Gastroesophageal sphincter (tissue), 4 donors: ENCODE data around the gene ALOX12B. TPM values are rescaled to one million over a fixed set of nuclear protein-coding genes. Genes with fewer than 3 reads are reported as not detected.

Experiments used
- ATAC-seq: fragments of 150-250 bp; one replicate; pipeline ENCODE4 v1.9.1; 2016; ENCODE audit warnings: mild to moderate bottlenecking, moderate library complexity
- H3K27ac ChIP-seq, 4 donors: fragments of 200-600 bp; sonication (generic) in 3 of 4; 1 replicate in 3 of 4; 2 replicates in 1 of 4; pipeline ENCODE4 v1.5.1; 2016 to 2019
- H3K27me3 ChIP-seq: fragments of 200-600 bp; sonication (generic); one replicate; pipeline ENCODE4 v1.5.1; 2019
- H3K36me3 ChIP-seq, 2 donors: fragments of 200-600 bp; sonication (generic); one replicate each; pipeline ENCODE4 v1.5.1; 2019; ENCODE audit warnings: control low read depth in 1 of 2
- H3K4me1 ChIP-seq, 3 donors: fragments of 200-600 bp; sonication (generic); 1 replicate in 2 of 3; 2 replicates in 1 of 3; pipeline ENCODE4 v1.5.1; 2016 to 2019; ENCODE audit warnings: control low read depth in 2 of 3
- H3K4me3 ChIP-seq, 2 donors: fragments of 200-600 bp; sonication (generic); one replicate each; pipeline ENCODE4 v1.5.1; 2019; ENCODE audit warnings: mild to moderate bottlenecking in 1 of 2, moderate library complexity in 1 of 2
- H3K9me3 ChIP-seq, 3 donors: fragments of 200-600 bp; sonication (generic); one replicate each; pipeline ENCODE4 v1.5.1; 2017 to 2019; ENCODE audit warnings: control low read depth in 2 of 3
- CTCF ChIP-seq, 4 experiments: fragments of 200-600 bp in 2 of 4; fragments of 450-650 bp in 2 of 4; sonication (generic) in 1 of 4; IDR thresholded peaks; one replicate each; pipeline ENCODE4 v1.5.1; 2017 to 2019; ENCODE audit warnings: antibody characterized with exemption in 4 of 4, mild to moderate bottlenecking in 2 of 4, moderate library complexity in 2 of 4
- EP300 ChIP-seq: sonication (generic); formaldehyde crosslinking; IDR thresholded peaks from one replicate; pipeline ENCODE4 v1.6.1; 2017; ENCODE audit warnings: antibody characterized with exemption, mild to moderate bottlenecking
- POLR2A ChIP-seq, 2 donors: fragments of 450-650 bp; IDR thresholded peaks; one replicate each; pipeline ENCODE4 v1.6.1; 2017; ENCODE audit warnings: antibody characterized with exemption in 2 of 2, mild to moderate bottlenecking in 2 of 2, moderate library complexity in 1 of 2
- POLR2AphosphoS5 ChIP-seq: sonication (generic); formaldehyde crosslinking; IDR thresholded peaks from one replicate; pipeline ENCODE4 v1.6.1; 2017; ENCODE audit warnings: antibody characterized with exemption
- WGBS, 2 donors: methylation state at CpG; one replicate each; pipeline ENCODE4 v1.1.5; 2018; ENCODE audit warnings: low coverage in 1 of 2; 5-methylcytosine and 5-hydroxymethylcytosine counted together
- total RNA-seq, 4 donors: library from RNA; depleted of rRNA; stranded (reverse); fragments of >200 nt; gene quantifications; one replicate each; pipeline ENCODE4 v1.1.0, GENCODE V29; 2016

ALOX12B gene
- total RNA-seq, 4 donors from 2014 or later, result 0.17 TPM; not detected in 3

GRCh38 chr17:8118769-8119580 is 31.5 kb upstream of the ALOX12B start:
- Histone ChIP-seq H3K36me3 (no peaks in the 10 kb centered on the region), H3K27me3 (peaks cover 80% of the 10 kb centered on the region), H3K27ac (peak overlapping the region; percentile 31 to 81 (median 78)), H3K4me1 (peaks cover 2 to 62% (median 52%) of the 10 kb centered on the region in 3 donors), H3K4me3 (peak overlapping the region; percentile 34 to 62), H3K9me3 (no peaks in the 10 kb centered on the region)
- WGBS, 2 donors, result 0 to 1% methylated on average over 8 to 16 of the region's 38 CpGs
- TF ChIP-seq CTCF (IDR thresholded peaks at IDR 0.05) (peak in 3 of 4 experiments; percentile 87 to 98 (median 88)), EP300 (no peak)
- peak; percentile 86 for ATAC-seq

GRCh38 chr17:8117980-8118768 is 30.7 kb upstream of the ALOX12B start, which contains the start of gene ALOXE3:
TSS of gene ALOXE3 (minus strand) at chr17:8118514. CDS start at chr17:8117990, 524 bp downstream.
- no peaks in the 10 kb centered on the region for H3K36me3 ChIP-seq
- peaks cover 80% of the 10 kb centered on the region for H3K27me3 ChIP-seq

GRCh38 chr17:8117367-8117979 is 30.0 kb upstream of the ALOX12B start:
- no peaks in the 10 kb centered on the region for H3K9me3 ChIP-seq
- ATAC-seq, result no peak
- peak overlapping the region in 2 of 4 donors; percentile 79 to 81 for H3K27ac ChIP-seq
- peaks cover 2 to 47% (median 37%) of the 10 kb centered on the region in 3 donors for H3K4me1 ChIP-seq
- peaks cover 80% of the 10 kb centered on the region for H3K27me3 ChIP-seq
- no peak for TF ChIP-seq POLR2AphosphoS5
- no peak for TF ChIP-seq POLR2A (IDR thresholded peaks at IDR 0.05)
- TF ChIP-seq EP300, result no peak
- no peak for TF ChIP-seq CTCF (IDR thresholded peaks at IDR 0.05)
- WGBS, 2 donors, result 5 to 40% methylated on average over 1 to 6 of the region's 18 CpGs
- H3K4me3 ChIP-seq, result peak overlapping the region in 1 of 2 donors; percentile 62
- H3K36me3 ChIP-seq, result no peaks in the 10 kb centered on the region

More at GRCh38 chr17:8117980-8118768, 30.7 kb upstream of the ALOX12B start, which contains the start of gene ALOXE3:
- Histone ChIP-seq H3K4me3 (peak within 1 kb of the TSS; percentile 34 to 62), H3K9me3 (no peaks in the 10 kb centered on the region), H3K4me1 (peaks cover 2 to 54% (median 44%) of the 10 kb centered on the region in 3 donors), H3K27ac (peak within 1 kb of the TSS; percentile 31 to 81 (median 78))
- 0 to 2% methylated on average over 6 to 9 of the region's 33 CpGs for WGBS, 2 donors
- TF ChIP-seq POLR2AphosphoS5 (no peak), POLR2A (IDR thresholded peaks at IDR 0.05) (no peak), CTCF (IDR thresholded peaks at IDR 0.05) (no peak), EP300 (no peak)
- ATAC-seq, result peak; percentile 16

- no peak overlapping the region for H3K4me3 ChIP-seq
- H3K4me1 ChIP-seq, result peaks cover 2 to 40% (median 30%) of the 10 kb centered on the region in 3 donors
- H3K9me3 ChIP-seq, result no peaks in the 10 kb centered on the region
- no peak for ATAC-seq
- TF ChIP-seq CTCF (IDR thresholded peaks at IDR 0.05), result no peak
- no peak for TF ChIP-seq POLR2AphosphoS5
- no peak for TF ChIP-seq EP300
- no peak for TF ChIP-seq POLR2A (IDR thresholded peaks at IDR 0.05)
- no peak overlapping the region for H3K27ac ChIP-seq
- peaks cover 80% of the 10 kb centered on the region for H3K27me3 ChIP-seq
- H3K36me3 ChIP-seq, result no peaks in the 10 kb centered on the region
- 48% methylated on average over 5 of the region's 18 CpGs; no CpG with 5 or more reads in 1 of the 2 donors for WGBS, 2 donors
Observed at GRCh38 chr17:8116776-8117175, 29.3 kb upstream of the ALOX12B start.
